ENCODE data around the gene CLRN2. TPM values are rescaled to one million over a fixed set of nuclear protein-coding genes. Genes with fewer than 3 reads are reported as not detected.

The CLRN2 gene
- total and polyA plus RNA-seq, 4 donors, result 0.19 TPM; not detected in 3

- peaks cover 11 to 21% (median 16%) of the 10 kb centered on the region in 4 donors for H3K4me1 ChIP-seq (ENCODE audit: control insufficient read depth in 4 of 4, insufficient read depth in 4 of 4, low read length in 3 of 4)
- H3K36me3 ChIP-seq (ENCODE audit: control insufficient read depth in 4 of 4, insufficient read depth in 3 of 4, low read depth in 1 of 4, low read length in 3 of 4), result peaks cover 13 to 31% (median 29%) of the 10 kb centered on the region in 4 donors
- TF ChIP-seq EGR1 (IDR thresholded peaks at IDR 0.05; ENCODE audit: low read depth in 2 of 2) (no peak), REST (IDR thresholded peaks at IDR 0.05) (peak; percentile 69), TAF1 (conservative IDR thresholded peaks at IDR 0.05) (no peak), NR2F2 (IDR thresholded peaks at IDR 0.05) (no peak), RAD21 (IDR thresholded peaks at IDR 0.05) (peak; percentile 15 to 44), MAX (IDR thresholded peaks at IDR 0.05) (peak; percentile 71), HNF4G (IDR thresholded peaks at IDR 0.05) (peak; percentile 83), SP1 (IDR thresholded peaks at IDR 0.05) (peak; percentile 85), FOXA1 (IDR thresholded peaks at IDR 0.05) (peak; percentile 52), GABPA (IDR thresholded peaks at IDR 0.05 in 1 of 2, conservative IDR thresholded peaks at IDR 0.05 in 1 of 2) (peak in 1 of 2 donors; percentile 11), HNF4A (conservative IDR thresholded peaks at IDR 0.05) (peak; percentile 90 to 92), ZBTB33 (IDR thresholded peaks at IDR 0.05) (no peak), FOXA2 (IDR thresholded peaks at IDR 0.05) (peak; percentile 51), RXRA (IDR thresholded peaks at IDR 0.05) (peak; percentile 88 to 89), ATF3 (IDR thresholded peaks at IDR 0.05) (peak; percentile 46), CTCF (IDR thresholded peaks at IDR 0.05; ENCODE audit: low read depth, low read length, missing input control) (no peak), YY1 (IDR thresholded peaks at IDR 0.05) (peak; percentile 63), JUND (IDR thresholded peaks at IDR 0.05) (peak; percentile 64 to 80)
- DNase-seq (ENCODE audit: low spot score), result no peak
- peak overlapping the region; percentile 45 to 80 for H3K27ac ChIP-seq (ENCODE audit: low read depth in 1 of 2, low read length in 2 of 2)
- H3K9me3 ChIP-seq (ENCODE audit: control insufficient read depth in 4 of 4, low read length in 3 of 4), result no peaks in the 10 kb centered on the region
- H3K27me3 ChIP-seq (ENCODE audit: control insufficient read depth in 4 of 4, insufficient read depth in 4 of 4, low read length in 3 of 4), result no peaks in the 10 kb centered on the region
- peak overlapping the region in 1 of 2 donors; percentile 38 for H3K9ac ChIP-seq (ENCODE audit: low read depth in 1 of 2, low read length in 2 of 2)
- H3K4me3 ChIP-seq (ENCODE audit: low read depth in 1 of 3, low read length in 3 of 3), result no peak overlapping the region
- WGBS, result 34% methylated on average over 7 of the region's 7 CpGs
Observed at GRCh38 chr4:17497890-17498523, 17.0 kb upstream of the CLRN2 start.

Data from liver (tissue), 9 donors.